Measurements from ENCODE around the gene ZDHHC16.

GRCh38 chr10:97435211-97435610 lies 10.8 kb upstream of the ZDHHC16 start:
- TF ChIP-seq POLR2A (IDR thresholded peaks at IDR 0.05; ENCODE audit: low read depth, low read length) (no peak), TAF1 (IDR thresholded peaks at IDR 0.05; ENCODE audit: borderline replicate concordance, low read depth, low read length) (no peak)
